A549 (cell line): ENCODE measurements around the gene SLC36A3. TPM values are rescaled to one million over a fixed set of nuclear protein-coding genes. Genes with fewer than 3 reads are reported as not detected.

Experiments
- ATAC-seq, 2 experiments: fragments of 200-7000 bp in 1 of 2; fragments of >200 bp in 1 of 2; cut with Nextera tagmentation in 1 of 2; cut with Tn5 transposase in 1 of 2; 3 replicates each; pipeline versions ENCODE4 v1.8.0 to v1.9.1; 2018 to 2020; ENCODE audit warnings: mild to moderate bottlenecking in 1 of 2, moderate library complexity in 1 of 2
- CTCF ChIA-PET: fragments of 300-600 bp; sonication (Branson Sonifier 250); formaldehyde crosslinking; extraction: SDS; loops from one replicate; lab custom pipeline; 2021; ENCODE audit warnings: antibody characterized with exemption, inconsistent platforms; lab: Yijun Ruan, JAX
- POLR2A ChIA-PET: fragments of 350-600 bp; formaldehyde crosslinking; extraction: SDS; loops from one replicate; lab custom pipeline; 2021; ENCODE audit warnings: antibody characterized with exemption, inconsistent platforms; lab: Yijun Ruan, JAX
- DNase-seq, 2 experiments: peaks; one replicate each; pipeline versions ENCODE4 v3.0.0 to v3.0.0-alpha.2; 2011 to 2016; ENCODE audit warnings: low read depth in 1 of 2, low spot score in 1 of 2
- FAIRE-seq: peaks from 2 replicates; lab custom pipeline; 2011; peaks lifted over from hg19 to GRCh38; lab: Jason Lieb, UNC
- H3K27ac ChIP-seq, 2 experiments: fragments of >200 bp; sonication (Bioruptor Twin); formaldehyde crosslinking; 3 replicates each; pipeline ENCODE4 v1.5.1; 2016 to 2017
- H3K4me1 ChIP-seq: fragments of >200 bp; sonication (Bioruptor Twin); formaldehyde crosslinking; 3 replicates; pipeline ENCODE4 v1.6.1; 2016
- H3K4me2 ChIP-seq: fragments of >200 bp; sonication (Bioruptor Twin); formaldehyde crosslinking; 3 replicates; pipeline ENCODE4 v1.6.1; 2016
- H3K4me3 ChIP-seq: fragments of >200 bp; sonication (Bioruptor Twin); formaldehyde crosslinking; 3 replicates; pipeline ENCODE4 v1.5.1; 2016
- H3K9me3 ChIP-seq: fragments of >200 bp; sonication (Bioruptor Twin); formaldehyde crosslinking; 3 replicates; pipeline ENCODE4 v1.6.1; 2016
- BHLHE40 ChIP-seq: IDR thresholded peaks from 2 replicates; pipeline ENCODE4 v1.6.1; 2012; ENCODE audit warnings: low read depth, low read length, inconsistent platforms
- CHD2 ChIP-seq: fragments of 150-350 bp; IDR thresholded peaks from 2 replicates; pipeline ENCODE4 v1.6.1; 2014; ENCODE audit warnings: low read length; ENCODE audit not compliant: partially characterized antibody
- EHF ChIP-seq: fragments of 250-450 bp; sonication (Bioruptor Pico); IDR thresholded peaks from 2 replicates; pipeline ENCODE4 v1.5.0; 2020; ENCODE audit warnings: mild to moderate bottlenecking
- EHMT2 ChIP-seq: fragments of 200-600 bp; sonication (generic); IDR thresholded peaks from 2 replicates; pipeline ENCODE4 v1.6.1; 2016; ENCODE audit warnings: antibody characterized with exemption, low read depth, mild to moderate bottlenecking, moderate library complexity
- FOSB ChIP-seq: fragments of 250-450 bp; sonication (Bioruptor Pico); IDR thresholded peaks from 2 replicates; pipeline ENCODE4 v1.5.0; 2020; ENCODE audit warnings: mild to moderate bottlenecking, moderate library complexity
- FOSL2 ChIP-seq, 2 experiments: fragments of 450-650 bp in 1 of 2; fragments of >200 bp in 1 of 2; sonication (Bioruptor Twin) in 1 of 2; formaldehyde crosslinking; IDR thresholded peaks; 2 replicates each; pipeline versions ENCODE4 v1.5.0 to v1.6.1; 2016 to 2020; ENCODE audit warnings: mild to moderate bottlenecking in 1 of 2, moderate library complexity in 1 of 2
- HDAC2 ChIP-seq: fragments of 200-600 bp; sonication (generic); IDR thresholded peaks from 2 replicates; pipeline ENCODE4 v1.6.1; 2016
- HES2 ChIP-seq: fragments of >200 bp; sonication (Bioruptor Twin); formaldehyde crosslinking; IDR thresholded peaks from 2 replicates; pipeline ENCODE4 v1.6.1; 2016
- HEYL ChIP-seq: fragments of 250-450 bp; sonication (Bioruptor Pico); IDR thresholded peaks from 2 replicates; pipeline ENCODE4 v1.8.0; 2021; ENCODE audit warnings: mild to moderate bottlenecking, moderate library complexity
- HOXA7 ChIP-seq: fragments of 250-450 bp; sonication (Bioruptor Pico); IDR thresholded peaks from 2 replicates; pipeline ENCODE4 v1.5.0; 2020; ENCODE audit warnings: mild to moderate bottlenecking, moderate library complexity
- JUNB ChIP-seq: fragments of >200 bp; sonication (Bioruptor Twin); formaldehyde crosslinking; IDR thresholded peaks from 2 replicates; pipeline ENCODE4 v1.6.1; 2016
- MAFK ChIP-seq: fragments of 450-650 bp; IDR thresholded peaks from 2 replicates; pipeline ENCODE4 v1.6.1; 2014; ENCODE audit not compliant: partially characterized antibody
- MAZ ChIP-seq: fragments of 150-350 bp; IDR thresholded peaks from 2 replicates; pipeline ENCODE4 v1.6.1; 2014; ENCODE audit warnings: antibody characterized with exemption, low read depth, low read length, borderline replicate concordance
- NFE2L2 ChIP-seq: fragments of 150-350 bp; conservative IDR thresholded peaks from 2 replicates; pipeline ENCODE4 v1.6.1; 2014; ENCODE audit warnings: low read length
- PHF8 ChIP-seq: fragments of 200-600 bp; sonication (generic); IDR thresholded peaks from 2 replicates; pipeline ENCODE4 v1.6.1; 2016; ENCODE audit warnings: low read depth, mild to moderate bottlenecking, antibody characterized with exemption, moderate library complexity, borderline replicate concordance
- POLR2A ChIP-seq: IDR thresholded peaks from 2 replicates; pipeline ENCODE4 v1.6.1; 2012; ENCODE audit warnings: mild to moderate bottlenecking, low read length
- POLR2AphosphoS2 ChIP-seq: conservative IDR thresholded peaks from 2 replicates; pipeline ENCODE4 v1.6.1; 2012; ENCODE audit warnings: low read length, improper control_type of control experiment, inconsistent platforms
- SMC3 ChIP-seq: fragments of >200 bp; sonication (Bioruptor Twin); formaldehyde crosslinking; IDR thresholded peaks from 3 replicates; pipeline ENCODE4 v1.6.1; 2018; ENCODE audit warnings: inconsistent platforms
- TP53 ChIP-seq: fragments of 250-450 bp; sonication (Bioruptor Pico); IDR thresholded peaks from 2 replicates; pipeline ENCODE4 v1.5.0; 2021; ENCODE audit warnings: mild to moderate bottlenecking, moderate library complexity
- ZFP36 ChIP-seq: fragments of 450-650 bp; IDR thresholded peaks from 2 replicates; pipeline ENCODE4 v1.6.1; 2014; ENCODE audit warnings: borderline replicate concordance; ENCODE audit not compliant: partially characterized antibody
- ZNF302 ChIP-seq: fragments of 250-450 bp; sonication (Bioruptor Pico); IDR thresholded peaks from 2 replicates; pipeline ENCODE4 v1.9.0; 2021; ENCODE audit warnings: inconsistent platforms, mild to moderate bottlenecking, moderate library complexity
- WGBS: methylation state at CpG from one replicate; pipeline ENCODE4 v1.1.6; 2017; ENCODE audit errors: missing lambda C conversion rate; 5-methylcytosine and 5-hydroxymethylcytosine counted together
- polyA plus RNA-seq, 4 experiments: library from polyadenylated mRNA; depleted of rRNA in 3 of 4; stranded (reverse); fragments of >200 nt; fragmentation: RNase III in 1 of 4; extraction: RNeasy Plus Mini Kit Qiagen cat#74134 plus additional on column Dnase treatment in 1 of 4; gene quantifications; 2 replicates in 3 of 4; 3 replicates in 1 of 4; pipeline ENCODE4 v1.2.3, GENCODE V29; 2011 to 2017
- TF ChIP-seq, protein P1 (sequence below): IDR thresholded peaks from 2 replicates; pipeline ENCODE4 v1.6.1; 2012
- TF ChIP-seq, protein P2 (sequence below): IDR thresholded peaks from 2 replicates; pipeline ENCODE4 v1.6.1; 2012; ENCODE audit warnings: low read depth, borderline replicate concordance
- TF ChIP-seq, protein P3 (sequence below): fragments of 200-600 bp; sonication (generic); IDR thresholded peaks from 2 replicates; pipeline ENCODE4 v1.6.1; 2016; ENCODE audit warnings: antibody characterized with exemption, mild to moderate bottlenecking, moderate library complexity
- TF ChIP-seq, protein P4 (sequence below): IDR thresholded peaks from 2 replicates; pipeline ENCODE4 v1.6.1; 2012
- TF ChIP-seq, protein P5 (sequence below): fragments of >200 bp; sonication (Bioruptor Twin); formaldehyde crosslinking; IDR thresholded peaks from 3 replicates; pipeline ENCODE4 v1.5.1; 2016

SLC36A3 gene
- polyA plus RNA-seq, 2 of the 4 experiments (the other 2 are of a cell fraction) = not detected

- H3K9me3 ChIP-seq = no peaks in the 10 kb centered on the region
- H3K27ac ChIP-seq = no peak overlapping the region
- H3K4me1 ChIP-seq = peaks cover 6% of the 10 kb centered on the region; the same call in 1 of the 3 replicates
- H3K4me2 ChIP-seq = no peak overlapping the region
- no peak for FAIRE-seq
- no peak overlapping the region for H3K4me3 ChIP-seq
- ChIA-PET CTCF (interaction anchor here (0.9 to 1.5 kb wide), 2 partner anchors 12 to 15 kb away, joined by 3 to 9 read pairs; no protein-coding TSS in a partner anchor), POLR2A (no interaction called here)
- 83% methylated on average over 10 of the region's 10 CpGs for WGBS
- TF ChIP-seq BHLHE40 (no peak), FOSB (CRISPR knock-in tag) (no peak), SMC3 (no peak), POLR2AphosphoS2 (no peak), MAZ (no peak), CHD2 (no peak), EHMT2 (no peak), ZNF302 (CRISPR knock-in tag) (no peak), MAFK (no peak), JUNB (no peak), HEYL (CRISPR knock-in tag) (no peak)
- TF ChIP-seq, protein P1, sequence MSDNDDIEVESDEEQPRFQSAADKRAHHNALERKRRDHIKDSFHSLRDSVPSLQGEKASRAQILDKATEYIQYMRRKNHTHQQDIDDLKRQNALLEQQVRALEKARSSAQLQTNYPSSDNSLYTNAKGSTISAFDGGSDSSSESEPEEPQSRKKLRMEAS = no peak
- DNase-seq = no peak
- no peak for ATAC-seq
Observed at GRCh38 chr5:151250346-151251000, 53.1 kb downstream of the SLC36A3 start.

DNA sequence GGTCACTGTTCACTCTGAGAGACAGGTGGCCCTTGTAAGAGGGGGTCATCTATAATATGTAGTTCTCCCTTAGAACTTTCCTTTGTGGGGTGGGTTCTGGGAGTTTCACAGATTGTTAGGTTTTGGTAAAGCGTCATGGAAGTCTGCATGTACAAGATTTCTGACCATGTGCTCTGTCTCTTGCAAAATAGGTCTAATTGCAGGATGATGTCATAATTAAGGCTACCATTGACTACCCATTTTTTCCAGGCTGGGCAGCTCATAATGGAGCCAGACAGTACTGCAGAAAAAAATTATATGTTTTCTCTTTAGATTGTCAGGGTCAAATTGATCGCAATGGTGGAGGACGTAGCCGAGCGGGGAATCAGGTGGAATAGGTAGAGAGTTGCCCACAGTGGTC, 54.3 kb downstream of the SLC36A3 start:
- FAIRE-seq (no peak), DNase-seq (no peak), ATAC-seq (no peak)
- Histone ChIP-seq H3K4me2 (no peak overlapping the region), H3K4me3 (no peak overlapping the region), H3K27ac (no peak overlapping the region), H3K9me3 (no peaks in the 10 kb centered on the region), H3K4me1 (peaks cover 6% of the 10 kb centered on the region; the same call in 1 of the 3 replicates)
- TF ChIP-seq, protein P2, sequence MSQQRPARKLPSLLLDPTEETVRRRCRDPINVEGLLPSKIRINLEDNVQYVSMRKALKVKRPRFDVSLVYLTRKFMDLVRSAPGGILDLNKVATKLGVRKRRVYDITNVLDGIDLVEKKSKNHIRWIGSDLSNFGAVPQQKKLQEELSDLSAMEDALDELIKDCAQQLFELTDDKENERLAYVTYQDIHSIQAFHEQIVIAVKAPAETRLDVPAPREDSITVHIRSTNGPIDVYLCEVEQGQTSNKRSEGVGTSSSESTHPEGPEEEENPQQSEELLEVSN = no peak
- no peak for TF ChIP-seq HDAC2
- no peak for TF ChIP-seq NFE2L2
- TF ChIP-seq, protein P3, sequence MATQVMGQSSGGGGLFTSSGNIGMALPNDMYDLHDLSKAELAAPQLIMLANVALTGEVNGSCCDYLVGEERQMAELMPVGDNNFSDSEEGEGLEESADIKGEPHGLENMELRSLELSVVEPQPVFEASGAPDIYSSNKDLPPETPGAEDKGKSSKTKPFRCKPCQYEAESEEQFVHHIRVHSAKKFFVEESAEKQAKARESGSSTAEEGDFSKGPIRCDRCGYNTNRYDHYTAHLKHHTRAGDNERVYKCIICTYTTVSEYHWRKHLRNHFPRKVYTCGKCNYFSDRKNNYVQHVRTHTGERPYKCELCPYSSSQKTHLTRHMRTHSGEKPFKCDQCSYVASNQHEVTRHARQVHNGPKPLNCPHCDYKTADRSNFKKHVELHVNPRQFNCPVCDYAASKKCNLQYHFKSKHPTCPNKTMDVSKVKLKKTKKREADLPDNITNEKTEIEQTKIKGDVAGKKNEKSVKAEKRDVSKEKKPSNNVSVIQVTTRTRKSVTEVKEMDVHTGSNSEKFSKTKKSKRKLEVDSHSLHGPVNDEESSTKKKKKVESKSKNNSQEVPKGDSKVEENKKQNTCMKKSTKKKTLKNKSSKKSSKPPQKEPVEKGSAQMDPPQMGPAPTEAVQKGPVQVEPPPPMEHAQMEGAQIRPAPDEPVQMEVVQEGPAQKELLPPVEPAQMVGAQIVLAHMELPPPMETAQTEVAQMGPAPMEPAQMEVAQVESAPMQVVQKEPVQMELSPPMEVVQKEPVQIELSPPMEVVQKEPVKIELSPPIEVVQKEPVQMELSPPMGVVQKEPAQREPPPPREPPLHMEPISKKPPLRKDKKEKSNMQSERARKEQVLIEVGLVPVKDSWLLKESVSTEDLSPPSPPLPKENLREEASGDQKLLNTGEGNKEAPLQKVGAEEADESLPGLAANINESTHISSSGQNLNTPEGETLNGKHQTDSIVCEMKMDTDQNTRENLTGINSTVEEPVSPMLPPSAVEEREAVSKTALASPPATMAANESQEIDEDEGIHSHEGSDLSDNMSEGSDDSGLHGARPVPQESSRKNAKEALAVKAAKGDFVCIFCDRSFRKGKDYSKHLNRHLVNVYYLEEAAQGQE = no peak
- no peak for TF ChIP-seq EHF (CRISPR knock-in tag)
- TF ChIP-seq, protein P4, sequence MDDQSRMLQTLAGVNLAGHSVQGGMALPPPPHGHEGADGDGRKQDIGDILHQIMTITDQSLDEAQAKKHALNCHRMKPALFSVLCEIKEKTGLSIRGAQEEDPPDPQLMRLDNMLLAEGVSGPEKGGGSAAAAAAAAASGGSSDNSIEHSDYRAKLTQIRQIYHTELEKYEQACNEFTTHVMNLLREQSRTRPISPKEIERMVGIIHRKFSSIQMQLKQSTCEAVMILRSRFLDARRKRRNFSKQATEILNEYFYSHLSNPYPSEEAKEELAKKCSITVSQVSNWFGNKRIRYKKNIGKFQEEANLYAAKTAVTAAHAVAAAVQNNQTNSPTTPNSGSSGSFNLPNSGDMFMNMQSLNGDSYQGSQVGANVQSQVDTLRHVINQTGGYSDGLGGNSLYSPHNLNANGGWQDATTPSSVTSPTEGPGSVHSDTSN = no peak
- no peak for TF ChIP-seq PHF8
- TF ChIP-seq ZFP36 = no peak
- TF ChIP-seq POLR2A = no peak
- TF ChIP-seq MAFK = no peak
- TF ChIP-seq TP53 (CRISPR knock-in tag) = no peak
- TF ChIP-seq HEYL (CRISPR knock-in tag) = no peak
- TF ChIP-seq, protein P5, sequence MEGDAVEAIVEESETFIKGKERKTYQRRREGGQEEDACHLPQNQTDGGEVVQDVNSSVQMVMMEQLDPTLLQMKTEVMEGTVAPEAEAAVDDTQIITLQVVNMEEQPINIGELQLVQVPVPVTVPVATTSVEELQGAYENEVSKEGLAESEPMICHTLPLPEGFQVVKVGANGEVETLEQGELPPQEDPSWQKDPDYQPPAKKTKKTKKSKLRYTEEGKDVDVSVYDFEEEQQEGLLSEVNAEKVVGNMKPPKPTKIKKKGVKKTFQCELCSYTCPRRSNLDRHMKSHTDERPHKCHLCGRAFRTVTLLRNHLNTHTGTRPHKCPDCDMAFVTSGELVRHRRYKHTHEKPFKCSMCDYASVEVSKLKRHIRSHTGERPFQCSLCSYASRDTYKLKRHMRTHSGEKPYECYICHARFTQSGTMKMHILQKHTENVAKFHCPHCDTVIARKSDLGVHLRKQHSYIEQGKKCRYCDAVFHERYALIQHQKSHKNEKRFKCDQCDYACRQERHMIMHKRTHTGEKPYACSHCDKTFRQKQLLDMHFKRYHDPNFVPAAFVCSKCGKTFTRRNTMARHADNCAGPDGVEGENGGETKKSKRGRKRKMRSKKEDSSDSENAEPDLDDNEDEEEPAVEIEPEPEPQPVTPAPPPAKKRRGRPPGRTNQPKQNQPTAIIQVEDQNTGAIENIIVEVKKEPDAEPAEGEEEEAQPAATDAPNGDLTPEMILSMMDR = no peak
- TF ChIP-seq POLR2AphosphoS2 = no peak
- TF ChIP-seq HES2 = no peak
- no peak for TF ChIP-seq FOSB (CRISPR knock-in tag)
- TF ChIP-seq HOXA7 (CRISPR knock-in tag) = no peak
- TF ChIP-seq, protein P1 = no peak
- TF ChIP-seq FOSL2 (IDR thresholded peaks at IDR 0.05) = no peak
- TF ChIP-seq FOSL2 (CRISPR knock-in tag; IDR thresholded peaks at IDR 0.05) = no peak
- TF ChIP-seq CHD2 = no peak
- ChIA-PET POLR2A (no interaction called here), CTCF (interaction anchor here (2.8 kb wide), 1 partner anchor 11 kb away, joined by 7 read pairs; no protein-coding TSS in a partner anchor)
- 94% methylated on average over 5 of the region's 5 CpGs for WGBS
